Fibroblast of pulmonary artery (primary cell): ENCODE measurements around the gene PHLPP1.
A peak's percentile ranks its signal among the peaks of the same experiment; 100 is the strongest.

Source experiments
- DNase-seq: peaks from one replicate; pipeline ENCODE4 v3.0.0-alpha.2; 2010; ENCODE audit warnings: low read depth
- H3K4me3 ChIP-seq: replicated peaks from 2 replicates; pipeline ENCODE4 v1.5.1; 2011; ENCODE audit warnings: low read depth, mild to moderate bottlenecking, control low read depth, low read length, moderate library complexity
- TF ChIP-seq, protein P1 (sequence below): IDR thresholded peaks from 2 replicates; pipeline ENCODE4 v1.5.1; 2011; ENCODE audit warnings: mild to moderate bottlenecking, control low read depth, low read length, inconsistent platforms; ENCODE audit errors: missing control alignments

Gene PHLPP1

DNA sequence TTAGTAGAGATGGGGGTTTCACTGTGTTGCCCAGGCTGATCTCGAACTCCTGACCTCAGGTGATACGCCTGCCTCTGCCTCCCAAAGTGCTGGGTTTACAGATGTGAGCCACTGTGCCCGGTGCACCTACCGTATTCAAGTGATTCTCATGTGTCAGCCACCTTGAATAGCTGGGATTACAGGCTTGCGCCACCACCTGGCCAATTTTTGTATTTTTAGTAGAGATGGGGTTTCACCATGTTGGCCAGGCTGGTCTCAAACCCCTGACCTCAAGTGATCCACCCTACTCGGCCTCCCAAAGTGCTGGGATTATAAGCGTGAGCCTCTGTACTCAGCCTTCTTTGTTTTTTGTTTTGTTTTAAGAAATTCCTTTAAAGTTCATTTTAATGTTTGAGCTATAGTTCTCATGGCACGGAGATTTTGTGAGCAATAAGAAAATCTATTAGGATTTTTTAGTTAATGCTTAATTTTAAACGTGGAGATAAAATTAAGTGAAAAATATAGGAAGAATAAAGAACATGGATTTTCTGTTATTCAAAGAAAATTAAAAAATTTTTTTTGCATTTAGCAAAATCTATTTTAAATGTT is 242.6 kb downstream of the PHLPP1 start:
- H3K4me3 ChIP-seq: no peak overlapping the region
- DNase-seq: peak; percentile 66
- TF ChIP-seq, protein P1, sequence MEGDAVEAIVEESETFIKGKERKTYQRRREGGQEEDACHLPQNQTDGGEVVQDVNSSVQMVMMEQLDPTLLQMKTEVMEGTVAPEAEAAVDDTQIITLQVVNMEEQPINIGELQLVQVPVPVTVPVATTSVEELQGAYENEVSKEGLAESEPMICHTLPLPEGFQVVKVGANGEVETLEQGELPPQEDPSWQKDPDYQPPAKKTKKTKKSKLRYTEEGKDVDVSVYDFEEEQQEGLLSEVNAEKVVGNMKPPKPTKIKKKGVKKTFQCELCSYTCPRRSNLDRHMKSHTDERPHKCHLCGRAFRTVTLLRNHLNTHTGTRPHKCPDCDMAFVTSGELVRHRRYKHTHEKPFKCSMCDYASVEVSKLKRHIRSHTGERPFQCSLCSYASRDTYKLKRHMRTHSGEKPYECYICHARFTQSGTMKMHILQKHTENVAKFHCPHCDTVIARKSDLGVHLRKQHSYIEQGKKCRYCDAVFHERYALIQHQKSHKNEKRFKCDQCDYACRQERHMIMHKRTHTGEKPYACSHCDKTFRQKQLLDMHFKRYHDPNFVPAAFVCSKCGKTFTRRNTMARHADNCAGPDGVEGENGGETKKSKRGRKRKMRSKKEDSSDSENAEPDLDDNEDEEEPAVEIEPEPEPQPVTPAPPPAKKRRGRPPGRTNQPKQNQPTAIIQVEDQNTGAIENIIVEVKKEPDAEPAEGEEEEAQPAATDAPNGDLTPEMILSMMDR: peak; percentile 47

GRCh38 chr18:62959481-62959880 is 244.1 kb downstream of the PHLPP1 start:
- TF ChIP-seq, protein P1: no peak
- DNase-seq: no peak
- no peak overlapping the region for H3K4me3 ChIP-seq

DNA sequence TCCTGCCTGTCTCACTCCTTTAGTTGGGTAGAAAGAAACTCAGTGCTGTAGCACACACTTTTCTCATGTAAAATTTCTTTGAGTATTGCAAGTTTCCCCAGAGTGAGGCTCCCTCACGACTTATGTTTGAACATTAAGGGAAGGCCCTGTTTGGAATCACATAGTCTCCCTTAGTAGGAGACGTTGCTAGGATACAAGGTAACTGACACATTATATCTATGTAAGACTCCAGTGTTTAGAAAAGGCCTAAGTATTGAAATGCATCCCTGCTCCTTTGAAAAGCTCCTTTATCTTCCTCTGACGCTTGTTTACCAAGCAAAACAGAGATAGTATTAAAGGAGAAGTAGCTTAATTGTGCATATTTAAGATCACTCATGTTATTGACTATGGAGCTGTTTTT is 248.2 kb downstream of the PHLPP1 start:
- no peak for DNase-seq
- TF ChIP-seq, protein P1: no peak

DNA sequence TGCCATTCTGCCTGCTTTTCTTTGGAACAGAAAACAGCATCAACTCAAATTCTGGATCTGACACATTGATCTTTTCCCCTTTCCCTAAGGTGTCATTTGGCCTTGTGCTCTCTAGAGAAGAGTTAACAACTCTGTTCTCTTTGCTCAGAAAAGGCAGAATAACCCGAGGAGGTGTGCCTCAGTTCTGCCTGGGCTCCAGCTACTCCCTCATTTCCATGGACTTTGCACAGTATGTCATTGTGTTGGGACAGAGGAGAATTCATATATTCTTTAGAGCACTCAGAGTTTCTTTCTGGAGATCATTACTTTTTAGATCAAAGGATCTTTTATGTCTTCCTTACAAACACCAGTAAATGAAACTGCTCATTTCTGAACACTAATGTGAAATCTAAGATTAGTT is 249.1 kb downstream of the PHLPP1 start:
- H3K4me3 ChIP-seq: no peak overlapping the region
- no peak for DNase-seq
- TF ChIP-seq, protein P1: no peak

More for the DNA sequence above, 248.2 kb downstream of the PHLPP1 start:
- no peak overlapping the region for H3K4me3 ChIP-seq

DNA sequence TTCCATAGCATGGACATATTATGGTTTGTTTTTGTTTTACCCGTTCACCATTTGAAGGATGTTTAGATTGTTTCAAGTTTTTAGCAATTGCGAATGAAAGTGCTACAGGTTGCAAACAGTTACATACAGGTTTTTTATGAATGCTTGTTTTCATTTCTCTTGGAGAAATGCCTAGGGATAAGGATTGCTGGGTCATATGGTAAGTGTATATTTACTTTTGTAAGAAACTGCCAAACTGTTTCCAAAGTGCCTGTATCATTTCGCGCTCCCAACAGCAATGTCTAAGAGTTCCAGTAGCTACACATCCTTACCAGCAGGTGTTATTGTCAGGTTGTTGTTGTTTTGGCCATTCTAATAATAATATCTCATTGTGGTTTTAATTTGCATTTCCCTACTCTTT is 251.7 kb downstream of the PHLPP1 start:
- no peak for DNase-seq
- H3K4me3 ChIP-seq: no peak overlapping the region
- TF ChIP-seq, protein P1: no peak

- DNase-seq: no peak
- no peak overlapping the region for H3K4me3 ChIP-seq
- TF ChIP-seq, protein P1: no peak
Measured at GRCh38 chr18:62973689-62974088, 258.3 kb downstream of the PHLPP1 start.

DNA sequence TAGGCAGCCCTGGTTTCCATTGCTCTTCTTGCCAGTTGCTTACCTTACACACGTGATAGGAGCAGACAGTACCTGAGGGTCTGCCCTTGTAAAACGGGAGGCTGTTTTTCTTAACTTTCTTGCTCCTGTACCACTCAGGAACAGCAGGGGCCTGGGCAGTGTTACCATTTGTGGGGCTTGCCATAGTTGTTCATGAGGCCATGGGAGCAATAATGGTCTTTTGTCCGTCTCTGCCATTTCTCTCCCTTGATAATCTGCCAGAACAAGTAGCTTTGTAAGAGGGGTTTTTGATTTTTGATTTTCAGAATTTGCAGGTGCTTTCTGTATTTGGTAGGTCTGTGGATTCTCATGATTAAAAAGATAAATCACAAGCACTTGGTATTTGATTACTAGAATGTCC is 259.0 kb downstream of the PHLPP1 start:
- TF ChIP-seq, protein P1: no peak
- H3K4me3 ChIP-seq: no peak overlapping the region
- no peak for DNase-seq
